C4-2B (cell line): ENCODE data around the gene TUBGCP6.

Source experiments
- H3K27ac ChIP-seq: fragments of 450-650 bp; 2 replicates; pipeline ENCODE4 v1.5.1; 2017
- ZFX ChIP-seq: fragments of 450-650 bp; IDR thresholded peaks from 2 replicates; pipeline ENCODE4 v1.6.1; 2017
- TF ChIP-seq, protein P1 (sequence below): fragments of 450-650 bp; conservative IDR thresholded peaks from 2 replicates; pipeline ENCODE4 v1.5.1; 2017; ENCODE audit warnings: mild to moderate bottlenecking

TUBGCP6 gene

GRCh38 chr22:50238755-50239154 is 6.1 kb downstream of the TUBGCP6 start:
- peak overlapping the region; percentile 38; the same call in 1 of the 2 replicates for H3K27ac ChIP-seq
- TF ChIP-seq, protein P1, sequence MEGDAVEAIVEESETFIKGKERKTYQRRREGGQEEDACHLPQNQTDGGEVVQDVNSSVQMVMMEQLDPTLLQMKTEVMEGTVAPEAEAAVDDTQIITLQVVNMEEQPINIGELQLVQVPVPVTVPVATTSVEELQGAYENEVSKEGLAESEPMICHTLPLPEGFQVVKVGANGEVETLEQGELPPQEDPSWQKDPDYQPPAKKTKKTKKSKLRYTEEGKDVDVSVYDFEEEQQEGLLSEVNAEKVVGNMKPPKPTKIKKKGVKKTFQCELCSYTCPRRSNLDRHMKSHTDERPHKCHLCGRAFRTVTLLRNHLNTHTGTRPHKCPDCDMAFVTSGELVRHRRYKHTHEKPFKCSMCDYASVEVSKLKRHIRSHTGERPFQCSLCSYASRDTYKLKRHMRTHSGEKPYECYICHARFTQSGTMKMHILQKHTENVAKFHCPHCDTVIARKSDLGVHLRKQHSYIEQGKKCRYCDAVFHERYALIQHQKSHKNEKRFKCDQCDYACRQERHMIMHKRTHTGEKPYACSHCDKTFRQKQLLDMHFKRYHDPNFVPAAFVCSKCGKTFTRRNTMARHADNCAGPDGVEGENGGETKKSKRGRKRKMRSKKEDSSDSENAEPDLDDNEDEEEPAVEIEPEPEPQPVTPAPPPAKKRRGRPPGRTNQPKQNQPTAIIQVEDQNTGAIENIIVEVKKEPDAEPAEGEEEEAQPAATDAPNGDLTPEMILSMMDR: no peak

DNA sequence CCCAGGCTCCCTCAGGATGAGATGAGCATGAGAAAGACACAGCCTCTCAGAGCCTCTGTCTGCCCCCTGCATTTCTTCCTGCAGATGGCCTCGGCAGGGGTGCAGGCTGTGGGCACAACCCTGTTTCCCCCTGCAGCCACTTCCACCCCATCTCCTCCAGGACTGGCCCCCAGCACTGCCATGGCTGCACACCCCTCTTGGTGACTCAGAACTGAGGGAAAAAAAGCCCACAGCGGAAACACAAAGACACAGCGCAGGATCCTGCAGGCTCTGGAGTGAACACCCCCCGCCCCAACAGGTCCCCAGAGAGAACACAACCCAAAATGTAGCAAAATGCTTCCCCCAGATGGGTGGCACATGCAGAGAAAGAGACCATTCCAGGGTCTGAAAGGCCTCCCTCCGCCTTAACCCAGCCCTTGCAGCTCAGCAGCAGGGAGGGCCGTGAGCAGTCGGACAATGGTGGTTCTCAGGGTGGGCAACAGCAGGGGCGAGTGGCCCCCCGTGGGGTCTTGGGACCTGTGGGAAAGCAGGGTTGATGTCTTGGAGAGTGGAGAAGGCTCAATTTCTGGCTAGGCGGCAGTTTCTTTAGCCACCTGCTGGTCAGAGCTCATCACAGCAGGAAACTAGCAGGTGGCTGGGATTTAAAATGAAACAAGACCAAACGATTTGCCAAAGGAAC is 8.0 kb downstream of the TUBGCP6 start:
- peak overlapping the region; percentile 12; the same call in 1 of the 2 replicates for H3K27ac ChIP-seq
- TF ChIP-seq ZFX: no peak
- TF ChIP-seq, protein P1: peak; percentile 81

- no peak overlapping the region for H3K27ac ChIP-seq
- TF ChIP-seq, protein P1: no peak
- TF ChIP-seq ZFX: no peak
Observed at GRCh38 chr22:50233223-50233622, 11.6 kb downstream of the TUBGCP6 start.

DNA sequence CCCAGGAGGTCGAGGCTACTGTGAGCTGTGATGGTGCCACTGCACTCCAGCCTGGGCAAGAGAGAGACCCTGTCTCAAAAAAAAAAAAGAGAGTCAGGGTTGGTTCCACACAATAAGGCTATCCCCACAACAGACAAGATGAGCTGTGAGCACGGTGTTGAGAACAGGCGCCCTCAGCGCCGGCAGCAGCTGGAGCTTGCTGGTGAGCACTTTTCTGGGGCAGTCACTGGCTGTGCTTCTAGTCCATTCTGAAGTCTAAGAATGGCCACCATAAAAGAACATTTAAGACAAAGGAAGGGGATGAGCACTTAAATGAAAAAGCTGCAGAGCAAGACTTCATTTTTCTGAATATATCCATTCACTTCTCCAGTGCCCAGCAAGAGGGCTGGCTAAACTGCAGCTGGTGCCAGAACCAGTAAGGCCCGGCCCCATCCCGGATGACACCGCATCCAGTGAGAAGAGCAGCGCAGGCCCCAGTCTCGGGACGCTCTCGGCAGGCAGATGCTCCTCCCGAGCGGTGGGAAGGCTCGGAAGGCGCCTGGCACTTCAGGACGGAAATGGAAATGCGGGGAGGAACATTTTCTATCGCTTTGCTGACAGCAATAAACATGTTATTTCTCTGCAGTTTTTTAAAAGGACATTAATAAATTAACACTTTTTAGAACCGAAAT is 12.2 kb downstream of the TUBGCP6 start:
- no peak overlapping the region for H3K27ac ChIP-seq
- TF ChIP-seq, protein P1: no peak
- TF ChIP-seq ZFX: no peak

DNA sequence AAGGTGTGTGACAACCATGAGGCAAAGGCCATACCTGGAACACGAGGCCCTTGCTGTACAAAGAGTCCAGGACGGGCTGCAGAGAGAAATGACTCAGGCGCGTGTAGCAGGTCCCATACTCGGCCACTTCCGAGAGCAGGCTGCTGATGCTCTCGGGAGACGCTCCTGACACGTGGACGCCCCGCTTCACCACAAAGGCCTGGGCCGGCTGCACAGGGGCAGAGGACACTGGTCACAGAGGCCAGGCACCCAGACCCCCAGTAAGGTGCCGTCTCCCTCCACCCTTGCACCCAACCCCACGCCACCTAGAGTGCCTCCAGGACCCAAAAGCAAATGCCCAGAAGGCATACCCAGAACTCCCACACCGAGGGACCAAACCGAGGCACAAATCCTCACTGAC is 15.5 kb downstream of the TUBGCP6 start:
- TF ChIP-seq ZFX: no peak
- TF ChIP-seq, protein P1: no peak
- no peak overlapping the region for H3K27ac ChIP-seq

DNA sequence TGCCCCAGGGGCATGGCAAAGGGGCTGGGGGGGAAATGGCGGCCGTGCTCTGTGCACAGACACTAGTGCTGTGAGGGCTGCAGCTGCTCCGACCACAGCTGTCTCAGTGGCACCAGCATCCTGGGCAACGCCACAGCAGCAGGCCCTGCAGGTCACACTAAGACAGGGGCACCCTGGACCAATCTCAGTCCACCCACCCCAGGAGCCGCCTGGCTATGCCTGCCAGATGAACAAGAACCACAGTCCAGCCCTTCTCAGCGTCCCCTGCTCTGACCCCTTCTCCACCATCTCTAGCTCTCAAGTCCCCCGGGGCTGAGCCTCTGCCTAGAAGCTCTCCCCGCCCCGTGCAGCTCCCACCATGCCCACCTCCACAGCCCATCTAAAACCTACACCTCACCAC is 16.5 kb downstream of the TUBGCP6 start:
- no peak overlapping the region for H3K27ac ChIP-seq
- TF ChIP-seq, protein P1: no peak
- TF ChIP-seq ZFX: no peak

DNA sequence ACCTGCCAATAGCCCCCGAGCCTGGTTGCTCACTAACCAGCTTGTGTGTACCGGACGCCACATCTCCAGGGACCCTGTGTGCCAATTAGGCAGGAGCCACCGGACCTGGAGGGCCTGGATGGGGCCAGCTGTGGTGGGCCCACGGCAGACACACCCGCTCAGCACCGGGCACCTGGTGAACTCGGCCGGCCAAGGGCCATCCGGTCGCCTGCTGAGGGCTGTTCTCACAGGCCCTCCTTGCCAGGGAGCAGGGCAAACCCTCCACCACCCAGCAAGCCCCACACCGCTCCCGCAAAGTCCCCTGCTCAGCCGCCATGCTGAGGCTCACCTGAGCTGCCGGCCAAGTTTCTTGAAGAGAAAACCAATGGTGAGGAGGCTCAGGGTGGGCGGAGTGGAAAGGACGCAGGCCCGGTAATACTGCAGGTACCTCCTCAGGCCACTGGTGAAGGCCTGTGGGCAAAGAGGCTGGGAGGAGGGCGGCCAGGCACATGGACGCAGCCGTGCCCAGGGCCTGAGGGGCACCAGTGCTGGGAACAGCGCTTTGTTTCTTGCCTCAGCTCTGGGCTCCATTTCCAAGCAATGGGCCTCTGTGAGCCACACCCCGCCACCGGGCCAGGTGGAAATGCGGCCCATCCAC is 17.1 kb downstream of the TUBGCP6 start:
- H3K27ac ChIP-seq: no peak overlapping the region
- TF ChIP-seq ZFX: no peak
- TF ChIP-seq, protein P1: no peak
